Endothelial cell of umbilical vein (primary cell): ENCODE results near the gene OCIAD1.

Source experiments
- EZH2 ChIP-seq: IDR thresholded peaks from 2 replicates; pipeline ENCODE4 v1.6.1; 2012; ENCODE audit warnings: borderline replicate concordance, low read depth, mild to moderate bottlenecking, moderate library complexity, low read length, inconsistent platforms; ENCODE audit not compliant: severe bottlenecking
- FOS ChIP-seq: IDR thresholded peaks from 2 replicates; pipeline ENCODE4 v1.6.1; 2011; ENCODE audit warnings: mild to moderate bottlenecking, low read length, moderate library complexity, borderline replicate concordance; ENCODE audit not compliant: insufficient read depth
- GATA2 ChIP-seq: IDR thresholded peaks from 2 replicates; pipeline ENCODE4 v1.7.0; 2011; ENCODE audit warnings: low read depth, mild to moderate bottlenecking, moderate library complexity, mixed read lengths, low read length; ENCODE audit not compliant: insufficient read length, insufficient read depth
- JUN ChIP-seq: IDR thresholded peaks from 2 replicates; pipeline ENCODE4 v1.6.1; 2011; ENCODE audit warnings: borderline replicate concordance, low read depth; ENCODE audit not compliant: insufficient read length, insufficient read depth
- MYC ChIP-seq: IDR thresholded peaks from one replicate; pipeline ENCODE4 v1.6.1; 2011; ENCODE audit warnings: mild to moderate bottlenecking, low read depth, low read length
- POLR2A ChIP-seq: IDR thresholded peaks from 2 replicates; pipeline ENCODE4 v1.6.1; 2012; ENCODE audit warnings: low read depth, mild to moderate bottlenecking, control low read depth, low read length
- TF ChIP-seq, protein P1 (sequence below), 2 donors: IDR thresholded peaks; 1 replicate in 1 of 2; 2 replicates in 1 of 2; pipeline ENCODE4 v1.5.1; 2011; ENCODE audit warnings: low read length in 2 of 2, mild to moderate bottlenecking in 2 of 2, moderate library complexity in 2 of 2, control low read depth in 1 of 2, inconsistent platforms in 1 of 2, low read depth in 1 of 2; ENCODE audit not compliant: insufficient read depth in 1 of 2; ENCODE audit errors: extremely low read depth in 1 of 2

- TF ChIP-seq POLR2A (no peak), FOS (no peak), MYC (no peak), EZH2 (no peak), GATA2 (no peak), JUN (no peak)
- TF ChIP-seq, protein P1, sequence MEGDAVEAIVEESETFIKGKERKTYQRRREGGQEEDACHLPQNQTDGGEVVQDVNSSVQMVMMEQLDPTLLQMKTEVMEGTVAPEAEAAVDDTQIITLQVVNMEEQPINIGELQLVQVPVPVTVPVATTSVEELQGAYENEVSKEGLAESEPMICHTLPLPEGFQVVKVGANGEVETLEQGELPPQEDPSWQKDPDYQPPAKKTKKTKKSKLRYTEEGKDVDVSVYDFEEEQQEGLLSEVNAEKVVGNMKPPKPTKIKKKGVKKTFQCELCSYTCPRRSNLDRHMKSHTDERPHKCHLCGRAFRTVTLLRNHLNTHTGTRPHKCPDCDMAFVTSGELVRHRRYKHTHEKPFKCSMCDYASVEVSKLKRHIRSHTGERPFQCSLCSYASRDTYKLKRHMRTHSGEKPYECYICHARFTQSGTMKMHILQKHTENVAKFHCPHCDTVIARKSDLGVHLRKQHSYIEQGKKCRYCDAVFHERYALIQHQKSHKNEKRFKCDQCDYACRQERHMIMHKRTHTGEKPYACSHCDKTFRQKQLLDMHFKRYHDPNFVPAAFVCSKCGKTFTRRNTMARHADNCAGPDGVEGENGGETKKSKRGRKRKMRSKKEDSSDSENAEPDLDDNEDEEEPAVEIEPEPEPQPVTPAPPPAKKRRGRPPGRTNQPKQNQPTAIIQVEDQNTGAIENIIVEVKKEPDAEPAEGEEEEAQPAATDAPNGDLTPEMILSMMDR (IDR thresholded peaks at IDR 0.05; ENCODE audit: extremely low read depth in 1 of 2, insufficient read depth in 1 of 2, low read depth in 1 of 2, low read length in 2 of 2): no peak
Observed at GRCh38 chr4:48791313-48791712, 39.6 kb upstream of the OCIAD1 start.
